HG02798 (cell line): ENCODE measurements around the gene CACNA1B.

Experiments
- ATAC-seq: cut with Tn5 transposase; IDR thresholded peaks from one replicate; pipeline ENCODE4 v1.9.1; 2021; ENCODE audit warnings: mild to moderate bottlenecking; ENCODE audit not compliant: unreplicated experiment, poor library complexity

The CACNA1B gene

DNA sequence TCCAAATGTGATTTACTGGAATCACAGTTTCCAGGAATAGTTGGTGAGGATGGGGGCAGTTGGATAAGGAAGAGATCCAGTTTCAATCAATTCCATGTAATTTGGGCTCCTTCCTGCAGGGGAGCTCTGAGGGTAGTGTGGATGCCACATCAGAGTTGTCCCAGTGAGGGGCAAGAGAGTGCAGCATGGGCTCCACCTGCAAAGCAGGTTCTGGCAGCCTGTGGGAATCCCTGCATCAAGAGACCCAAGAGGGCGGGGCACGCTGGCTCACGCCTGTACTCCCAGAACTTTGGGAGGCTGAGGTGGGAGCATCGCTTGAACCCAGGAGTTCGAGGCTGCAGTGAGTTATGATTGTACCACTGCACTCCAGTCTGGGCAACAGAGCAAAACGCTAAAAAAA, 188.5 kb downstream of the CACNA1B start:
- no peak for ATAC-seq

DNA sequence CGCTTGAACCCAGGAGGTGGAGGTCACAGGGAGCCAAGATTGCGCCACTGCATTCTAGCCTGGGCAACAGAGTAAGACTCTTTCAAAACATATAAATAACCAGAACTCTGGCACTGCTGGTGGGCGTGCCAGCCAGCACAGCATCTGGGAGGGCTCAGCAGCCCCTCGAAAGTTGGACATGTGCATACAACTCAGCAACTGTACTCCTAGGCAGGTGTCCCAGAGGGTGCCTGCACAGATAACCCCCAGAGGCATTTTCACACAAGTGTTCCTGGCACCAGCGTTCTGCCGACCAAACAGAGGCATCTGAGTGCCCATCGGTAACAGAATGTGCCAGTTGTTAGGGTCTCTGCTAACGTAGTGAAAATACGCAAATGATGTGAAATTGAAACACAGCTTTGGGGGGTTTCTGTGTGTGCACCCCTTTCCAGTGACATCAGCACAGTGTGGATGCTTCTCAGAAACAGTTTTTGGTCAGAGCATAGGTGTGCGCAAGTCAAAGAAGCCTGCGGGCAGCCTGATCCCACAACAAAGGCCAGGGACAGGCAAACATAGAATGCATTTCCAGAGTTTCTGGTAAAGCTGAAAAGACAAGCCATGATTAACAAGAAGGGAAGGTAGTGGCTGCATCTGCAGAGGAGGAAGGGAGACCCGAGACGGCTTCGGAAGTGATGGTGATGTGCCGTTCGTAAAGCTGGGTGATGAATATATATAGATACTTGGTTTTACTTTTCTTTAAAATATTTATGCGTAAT, 190.2 kb downstream of the CACNA1B start:
- no peak for ATAC-seq

DNA sequence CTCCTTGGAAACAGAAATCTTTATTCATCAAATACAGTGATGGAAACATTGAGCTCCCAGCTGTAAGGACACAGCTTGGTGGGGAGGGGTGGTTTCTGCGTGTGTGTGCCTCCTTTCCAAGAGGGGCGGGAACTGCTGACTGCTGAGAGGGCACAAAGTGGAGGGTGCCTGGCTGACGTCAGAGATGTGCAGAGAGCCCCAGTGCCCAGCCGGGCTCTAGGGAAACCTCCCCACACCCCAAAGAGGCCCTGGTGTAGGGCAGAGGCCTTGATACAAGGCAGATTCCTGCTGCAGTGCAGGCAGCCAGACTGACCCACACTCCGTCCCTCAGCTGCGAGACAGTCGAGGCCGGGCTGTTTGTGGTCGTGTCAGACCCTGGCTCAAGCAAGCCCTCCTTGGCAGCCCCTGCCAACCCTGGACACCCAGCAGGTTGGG, 191.0 kb downstream of the CACNA1B start:
- ATAC-seq: no peak

DNA sequence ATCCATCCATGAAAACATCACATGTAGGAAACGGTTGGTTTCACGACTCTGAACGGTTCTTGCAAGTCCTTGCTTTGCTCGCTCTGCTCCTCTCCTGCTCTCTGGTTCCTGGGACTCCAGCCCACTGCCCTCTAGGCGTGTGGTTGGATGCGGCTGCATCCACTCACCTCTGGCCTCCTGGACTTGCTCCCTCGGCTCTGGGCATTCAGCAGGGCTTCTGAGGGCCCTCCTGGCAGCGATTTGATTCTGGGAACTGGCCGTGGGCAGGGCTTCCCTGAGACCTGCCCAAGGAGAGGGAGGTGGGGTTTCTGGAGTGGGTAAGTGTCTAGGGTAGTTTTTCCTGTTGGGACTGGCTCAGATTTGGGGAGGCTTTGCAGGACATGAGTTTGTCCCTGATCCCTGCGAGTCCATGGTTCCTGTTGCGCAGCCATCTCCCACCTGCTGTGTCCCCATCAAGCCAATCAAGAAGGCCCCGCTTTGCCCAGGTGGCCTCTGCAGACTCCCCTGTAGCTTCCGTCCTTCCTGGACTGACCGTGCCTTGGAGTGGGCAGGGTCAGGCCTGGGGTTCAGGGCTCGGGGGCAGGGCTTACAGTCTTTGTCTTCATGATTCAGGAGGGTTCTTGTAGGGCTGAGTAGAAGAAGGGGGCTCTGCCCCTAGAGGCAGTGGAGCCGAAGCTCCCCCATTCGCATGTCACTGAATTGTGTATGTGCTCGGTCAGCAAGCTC, 192.3 kb downstream of the CACNA1B start:
- ATAC-seq: no peak

DNA sequence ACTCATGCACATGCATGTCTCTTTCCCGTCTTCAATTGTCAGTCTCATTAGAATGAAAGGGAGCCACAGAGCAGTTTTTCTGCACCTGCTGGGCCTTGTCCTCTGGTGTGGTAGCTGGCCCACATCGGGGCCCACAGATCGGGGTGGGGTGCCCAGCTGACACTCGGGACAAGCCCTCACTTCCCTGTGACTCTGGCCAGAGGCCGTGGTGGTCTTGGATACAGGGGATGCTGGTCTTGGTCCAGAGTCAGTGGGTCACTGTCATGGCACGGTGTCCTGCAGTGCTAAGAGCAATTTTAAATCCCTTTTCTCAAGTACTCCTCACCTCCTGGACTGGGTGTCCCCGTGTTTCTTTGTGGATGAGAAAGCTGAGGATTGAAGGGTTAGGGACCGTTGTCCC, 193.2 kb downstream of the CACNA1B start:
- no peak for ATAC-seq

- no peak for ATAC-seq
Observed at GRCh38 chr9:138071292-138071691, 193.7 kb downstream of the CACNA1B start.

DNA sequence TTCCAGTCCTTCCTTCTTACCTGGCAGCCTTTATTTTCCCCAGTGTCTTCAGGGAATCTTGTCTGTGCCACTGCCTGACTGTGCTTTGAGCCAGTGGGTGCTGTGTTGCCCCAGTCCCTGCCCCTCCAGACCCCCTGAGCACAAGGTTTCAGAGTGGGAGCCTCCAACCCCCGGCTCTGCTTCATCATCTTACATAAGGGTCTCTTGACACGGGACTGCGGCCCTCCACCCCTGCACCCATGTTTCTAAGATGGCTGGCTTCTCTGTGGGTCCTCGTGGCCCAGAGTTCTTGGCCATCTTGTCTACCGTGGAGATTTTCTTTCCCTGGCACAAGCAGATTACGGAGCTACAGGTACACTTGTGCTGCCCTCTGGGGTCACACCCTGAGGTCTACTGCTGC, 194.1 kb downstream of the CACNA1B start:
- ATAC-seq: no peak

- ATAC-seq: no peak
Observed at GRCh38 chr9:138072161-138072842, 194.7 kb downstream of the CACNA1B start.

- ATAC-seq: no peak
Observed at GRCh38 chr9:138072897-138073296, 195.3 kb downstream of the CACNA1B start.

DNA sequence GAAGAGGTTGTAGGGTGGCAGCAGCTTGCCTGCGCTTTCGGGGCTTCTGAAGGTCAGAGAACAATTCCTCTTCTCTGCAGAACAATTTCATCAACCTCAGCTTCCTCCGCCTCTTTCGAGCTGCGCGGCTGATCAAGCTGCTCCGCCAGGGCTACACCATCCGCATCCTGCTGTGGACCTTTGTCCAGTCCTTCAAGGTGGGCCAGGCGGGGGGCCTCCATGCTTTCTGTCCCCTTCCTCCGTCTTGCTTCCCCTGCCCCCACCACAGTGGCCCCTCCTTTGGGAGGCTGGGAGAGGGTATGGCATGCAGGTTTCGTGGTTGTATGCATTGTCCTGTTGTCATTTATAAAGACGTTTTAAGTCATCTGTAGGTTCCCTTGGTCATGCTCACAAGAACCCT, 195.8 kb downstream of the CACNA1B start:
- ATAC-seq: no peak

DNA sequence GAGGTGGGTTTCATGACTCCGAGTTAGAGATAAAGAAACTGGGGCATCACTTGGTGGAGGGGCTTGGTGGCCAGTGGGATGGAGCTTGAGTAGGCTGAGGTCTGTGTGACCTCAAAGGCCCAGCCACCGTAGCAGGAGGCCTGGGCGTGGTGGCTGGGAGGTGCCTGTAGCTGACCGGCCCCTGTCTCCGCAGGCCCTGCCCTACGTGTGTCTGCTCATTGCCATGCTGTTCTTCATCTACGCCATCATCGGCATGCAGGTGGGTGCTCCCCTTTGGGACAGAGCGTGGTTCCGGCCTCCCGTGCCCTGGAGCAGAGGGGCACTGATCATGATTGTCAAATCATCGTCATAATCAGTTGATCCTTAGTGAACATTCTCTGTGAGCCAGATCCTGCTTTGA, 196.2 kb downstream of the CACNA1B start:
- no peak for ATAC-seq

DNA sequence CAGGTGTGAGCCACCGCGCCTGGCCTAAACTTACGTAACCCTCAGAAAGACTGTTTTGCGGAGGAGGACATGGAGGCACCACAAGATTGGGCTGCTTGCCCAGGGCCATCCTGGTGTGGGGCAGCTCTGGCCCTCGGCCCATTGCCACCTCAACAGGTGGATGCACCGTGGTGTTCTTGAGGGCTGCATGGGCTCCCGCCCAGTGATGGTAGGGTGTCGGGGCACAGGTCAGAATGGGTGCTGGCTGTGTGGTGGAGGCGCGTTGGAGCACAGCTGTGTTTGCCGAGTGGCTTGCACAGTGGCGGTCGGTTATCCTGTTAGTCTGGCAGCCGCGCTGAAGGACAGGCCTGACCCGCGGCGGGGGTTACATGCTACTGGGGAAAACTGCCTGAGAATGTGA, 196.9 kb downstream of the CACNA1B start:
- no peak for ATAC-seq

GRCh38 chr9:138075496-138075895, 197.9 kb downstream of the CACNA1B start:
- ATAC-seq: no peak

GRCh38 chr9:138075961-138076649, 198.5 kb downstream of the CACNA1B start:
- ATAC-seq: no peak

DNA sequence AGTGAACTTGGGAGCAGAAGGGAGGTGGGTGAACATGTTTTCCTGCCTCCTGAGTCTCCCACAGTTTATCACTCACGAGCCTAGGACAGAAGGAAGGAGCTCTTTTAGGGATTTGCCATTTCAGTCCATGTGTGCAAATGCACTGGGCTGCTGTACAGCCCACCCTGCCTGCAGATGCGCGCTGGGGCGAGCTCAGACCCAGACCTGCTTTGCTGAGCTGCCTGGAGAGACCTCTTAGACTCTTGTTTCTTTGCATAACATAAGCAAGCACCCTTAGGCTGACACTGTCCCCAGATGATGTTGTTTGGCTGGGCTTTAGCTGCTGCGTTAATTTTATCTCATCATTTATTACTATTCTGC, 199.0 kb downstream of the CACNA1B start:
- ATAC-seq: no peak

GRCh38 chr9:138077126-138077525, 199.5 kb downstream of the CACNA1B start:
- no peak for ATAC-seq

DNA sequence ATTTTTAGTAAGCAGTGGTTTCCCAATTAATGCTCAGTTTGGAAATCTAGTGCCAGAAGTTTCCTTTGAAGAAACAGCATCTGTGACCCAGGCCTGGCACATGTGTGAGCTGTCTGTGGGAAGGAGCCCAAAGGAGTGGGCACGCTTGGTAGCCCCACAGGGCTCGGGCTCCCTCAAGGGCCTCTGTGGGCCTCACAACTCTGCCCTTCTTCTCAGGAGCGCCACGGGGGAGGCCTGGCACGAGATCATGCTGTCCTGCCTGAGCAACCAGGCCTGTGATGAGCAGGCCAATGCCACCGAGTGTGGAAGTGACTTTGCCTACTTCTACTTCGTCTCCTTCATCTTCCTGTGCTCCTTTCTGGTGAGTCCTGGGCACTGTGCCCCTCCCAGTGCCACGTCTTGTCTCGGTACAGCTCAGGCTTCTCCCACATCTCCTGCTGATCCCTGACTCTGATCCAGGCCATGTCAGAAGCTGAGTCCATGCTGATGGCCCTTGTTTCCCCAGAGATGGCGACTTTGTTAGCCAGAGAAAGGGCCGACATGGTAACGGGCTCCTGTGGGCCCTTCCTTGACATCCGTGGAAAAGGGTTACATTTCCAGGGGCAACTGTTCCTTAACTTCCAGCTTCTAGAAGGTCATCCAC, 200.4 kb downstream of the CACNA1B start:
- no peak for ATAC-seq

- ATAC-seq: no peak
Observed at GRCh38 chr9:138078846-138079245, 201.3 kb downstream of the CACNA1B start.

DNA sequence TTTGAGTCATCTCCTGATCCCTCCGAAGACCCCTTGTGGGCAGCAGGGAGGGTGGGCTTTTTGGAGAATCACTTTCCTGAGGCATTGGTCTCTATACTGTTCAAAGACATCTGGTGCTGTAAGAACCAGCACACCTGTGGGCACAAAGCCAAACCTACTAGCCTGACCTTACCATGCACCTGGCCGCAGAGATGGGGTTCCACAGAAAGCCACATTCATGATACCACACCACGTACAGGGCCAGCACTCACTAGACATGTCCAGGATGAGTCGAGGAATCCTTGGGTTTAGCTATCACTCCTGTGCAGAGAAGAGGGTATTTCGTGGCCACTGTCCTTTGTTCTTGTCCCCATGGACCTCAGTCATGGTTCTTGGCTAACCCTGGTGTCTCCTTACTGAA, 203.4 kb downstream of the CACNA1B start:
- no peak for ATAC-seq

GRCh38 chr9:138082918-138083636, 205.5 kb downstream of the CACNA1B start:
- ATAC-seq: no peak
